Muscle layer of duodenum (tissue), 2 donors: ENCODE measurements around the gene GLT6D1.

Source experiments
- H3K27ac ChIP-seq: one replicate; pipeline ENCODE4 v1.7.0; 2013; ENCODE audit warnings: mild to moderate bottlenecking, low read length
- H3K27me3 ChIP-seq: one replicate; pipeline ENCODE4 v1.7.0; 2013; ENCODE audit warnings: low read depth, mild to moderate bottlenecking, control low read depth, low read length
- H3K36me3 ChIP-seq, 2 donors: one replicate each; pipeline ENCODE4 v1.7.0; 2013; ENCODE audit warnings: low read length in 2 of 2, control low read depth in 1 of 2, mild to moderate bottlenecking in 1 of 2; ENCODE audit not compliant: insufficient read depth in 2 of 2, control insufficient read depth in 1 of 2
- H3K4me1 ChIP-seq, 2 donors: one replicate each; pipeline ENCODE4 v1.7.0; 2013; ENCODE audit warnings: low read length in 2 of 2, mild to moderate bottlenecking in 2 of 2, control low read depth in 1 of 2, moderate library complexity in 1 of 2; ENCODE audit not compliant: insufficient read depth in 2 of 2, control insufficient read depth in 1 of 2
- H3K4me3 ChIP-seq, 2 donors: one replicate each; pipeline ENCODE4 v1.7.0; 2013; ENCODE audit warnings: low read length in 2 of 2, low read depth in 1 of 2, mild to moderate bottlenecking in 1 of 2
- H3K9me3 ChIP-seq, 2 donors: one replicate each; pipeline ENCODE4 v1.7.0; 2013; ENCODE audit warnings: low read length in 2 of 2, control low read depth in 1 of 2, mild to moderate bottlenecking in 1 of 2; ENCODE audit not compliant: control insufficient read depth in 1 of 2
- donor health status: healthy.

Gene GLT6D1

GRCh38 chr9:135588371-135588770, 51.0 kb downstream of the GLT6D1 start:
- no peak overlapping the region for H3K27ac ChIP-seq
- H3K36me3 ChIP-seq = no peaks in the 10 kb centered on the region
- H3K4me3 ChIP-seq = no peak overlapping the region
- H3K9me3 ChIP-seq = no peaks in the 10 kb centered on the region
- no peaks in the 10 kb centered on the region for H3K27me3 ChIP-seq
- H3K4me1 ChIP-seq = no peaks in the 10 kb centered on the region

GRCh38 chr9:135587658-135588057, 51.7 kb downstream of the GLT6D1 start:
- Histone ChIP-seq H3K27ac (no peak overlapping the region), H3K27me3 (no peaks in the 10 kb centered on the region), H3K4me3 (no peak overlapping the region), H3K36me3 (no peaks in the 10 kb centered on the region), H3K9me3 (no peaks in the 10 kb centered on the region), H3K4me1 (no peaks in the 10 kb centered on the region)

GRCh38 chr9:135586601-135587109, 52.7 kb downstream of the GLT6D1 start:
- no peaks in the 10 kb centered on the region for H3K9me3 ChIP-seq
- H3K4me1 ChIP-seq = no peaks in the 10 kb centered on the region
- H3K4me3 ChIP-seq = no peak overlapping the region
- H3K36me3 ChIP-seq = no peaks in the 10 kb centered on the region
- no peaks in the 10 kb centered on the region for H3K27me3 ChIP-seq
- H3K27ac ChIP-seq = no peak overlapping the region

- Histone ChIP-seq H3K4me3 (no peak overlapping the region), H3K9me3 (no peaks in the 10 kb centered on the region), H3K27me3 (no peaks in the 10 kb centered on the region), H3K27ac (no peak overlapping the region), H3K36me3 (no peaks in the 10 kb centered on the region), H3K4me1 (no peaks in the 10 kb centered on the region)
Observed at GRCh38 chr9:135584934-135585333, 54.4 kb downstream of the GLT6D1 start.

GRCh38 chr9:135584371-135584770, 55.0 kb downstream of the GLT6D1 start:
- no peaks in the 10 kb centered on the region for H3K9me3 ChIP-seq
- H3K4me3 ChIP-seq = no peak overlapping the region
- no peak overlapping the region for H3K27ac ChIP-seq
- no peaks in the 10 kb centered on the region for H3K4me1 ChIP-seq
- no peaks in the 10 kb centered on the region for H3K27me3 ChIP-seq
- no peaks in the 10 kb centered on the region for H3K36me3 ChIP-seq

- H3K27me3 ChIP-seq = no peaks in the 10 kb centered on the region
- H3K4me1 ChIP-seq = no peaks in the 10 kb centered on the region
- no peak overlapping the region for H3K4me3 ChIP-seq
- no peaks in the 10 kb centered on the region for H3K36me3 ChIP-seq
- H3K27ac ChIP-seq = no peak overlapping the region
- H3K9me3 ChIP-seq = no peaks in the 10 kb centered on the region
Observed at GRCh38 chr9:135583688-135584011, 55.7 kb downstream of the GLT6D1 start.

GRCh38 chr9:135582966-135583687, 56.2 kb downstream of the GLT6D1 start:
- no peaks in the 10 kb centered on the region for H3K36me3 ChIP-seq
- H3K27me3 ChIP-seq = no peaks in the 10 kb centered on the region
- H3K9me3 ChIP-seq = no peaks in the 10 kb centered on the region
- no peak overlapping the region for H3K27ac ChIP-seq
- H3K4me1 ChIP-seq = no peaks in the 10 kb centered on the region
- no peak overlapping the region for H3K4me3 ChIP-seq

GRCh38 chr9:135582541-135582940, 56.8 kb downstream of the GLT6D1 start:
- H3K36me3 ChIP-seq = no peaks in the 10 kb centered on the region
- H3K27me3 ChIP-seq = no peaks in the 10 kb centered on the region
- no peaks in the 10 kb centered on the region for H3K9me3 ChIP-seq
- no peak overlapping the region for H3K27ac ChIP-seq
- no peak overlapping the region for H3K4me3 ChIP-seq
- H3K4me1 ChIP-seq = no peaks in the 10 kb centered on the region

- Histone ChIP-seq H3K27me3 (no peaks in the 10 kb centered on the region), H3K4me1 (no peaks in the 10 kb centered on the region), H3K9me3 (no peaks in the 10 kb centered on the region), H3K4me3 (no peak overlapping the region), H3K27ac (no peak overlapping the region), H3K36me3 (no peaks in the 10 kb centered on the region)
Observed at GRCh38 chr9:135581636-135582426, 57.5 kb downstream of the GLT6D1 start.

GRCh38 chr9:135580664-135581380, 58.5 kb downstream of the GLT6D1 start:
- Histone ChIP-seq H3K27ac (no peak overlapping the region), H3K9me3 (no peaks in the 10 kb centered on the region), H3K4me1 (no peaks in the 10 kb centered on the region), H3K36me3 (no peaks in the 10 kb centered on the region), H3K27me3 (no peaks in the 10 kb centered on the region), H3K4me3 (no peak overlapping the region)

- H3K4me1 ChIP-seq = no peaks in the 10 kb centered on the region
- H3K27ac ChIP-seq = no peak overlapping the region
- no peak overlapping the region for H3K4me3 ChIP-seq
- no peaks in the 10 kb centered on the region for H3K27me3 ChIP-seq
- no peaks in the 10 kb centered on the region for H3K36me3 ChIP-seq
- no peaks in the 10 kb centered on the region for H3K9me3 ChIP-seq
Observed at GRCh38 chr9:135579889-135580660, 59.3 kb downstream of the GLT6D1 start.
